Neural progenitor cell (in vitro differentiated cells): ENCODE measurements around the gene TUBA8. TPM values are rescaled to one million over a fixed set of nuclear protein-coding genes. Genes with fewer than 3 reads are reported as not detected.
"Not testable (repeated sequence)": the region's sequence is repeated elsewhere in the genome, so short reads cannot be mapped to it uniquely, and the experiment has no call there.

Experiments used
- DNase-seq: peaks from one replicate; pipeline ENCODE4 v3.0.0-alpha.2; 2016; ENCODE audit warnings: low spot score
- H2AFZ ChIP-seq: fragments of 200-600 bp; sonication (generic); replicated peaks from 2 replicates; pipeline ENCODE4 v1.6.1; 2016; ENCODE audit warnings: antibody characterized with exemption
- H3F3A ChIP-seq: fragments of 200-600 bp; sonication (generic); 2 replicates; pipeline ENCODE4 v1.6.1; 2016; ENCODE audit warnings: antibody characterized with exemption, low read depth
- H3K27ac ChIP-seq: fragments of 200-600 bp; sonication (generic); 2 replicates; pipeline ENCODE4 v1.5.1; 2016; ENCODE audit warnings: mild to moderate bottlenecking
- H3K27me3 ChIP-seq: fragments of 200-600 bp; sonication (generic); 2 replicates; pipeline ENCODE4 v1.6.1; 2016; ENCODE audit warnings: mild to moderate bottlenecking, moderate library complexity
- H3K36me3 ChIP-seq: fragments of 200-600 bp; sonication (generic); 2 replicates; pipeline ENCODE4 v1.5.1; 2016
- H3K4me1 ChIP-seq: fragments of 200-600 bp; sonication (generic); 2 replicates; pipeline ENCODE4 v1.6.1; 2016; ENCODE audit warnings: mixed run types
- H3K4me2 ChIP-seq: fragments of 200-600 bp; sonication (generic); 2 replicates; pipeline ENCODE4 v1.6.1; 2016
- H3K4me3 ChIP-seq: fragments of 200-600 bp; sonication (generic); 2 replicates; pipeline ENCODE4 v1.5.1; 2016
- H3K79me2 ChIP-seq: fragments of 200-600 bp; sonication (generic); 2 replicates; pipeline ENCODE4 v1.6.1; 2016; ENCODE audit warnings: low read depth
- H3K9ac ChIP-seq: fragments of 200-600 bp; sonication (generic); 2 replicates; pipeline ENCODE4 v1.6.1; 2016
- H3K9me3 ChIP-seq: fragments of 200-600 bp; sonication (generic); 2 replicates; pipeline ENCODE4 v1.5.1; 2016; ENCODE audit warnings: low read depth
- H4K20me1 ChIP-seq: fragments of 200-600 bp; sonication (generic); 2 replicates; pipeline ENCODE4 v1.6.1; 2016; ENCODE audit warnings: low read depth
- H3K27ac Mint-ChIP-seq: 3 replicates; pipeline ENCODE4 v1.8.0; 2021; ENCODE audit warnings: mixed read lengths
- H3K27me3 Mint-ChIP-seq: 2 replicates; pipeline ENCODE4 v1.8.0; 2022; ENCODE audit warnings: low read depth, mild to moderate bottlenecking, inconsistent platforms, moderate library complexity, mixed read lengths; ENCODE audit not compliant: insufficient read depth
- H3K36me3 Mint-ChIP-seq: 3 replicates; pipeline ENCODE4 v1.8.0; 2021; ENCODE audit warnings: mixed read lengths
- H3K4me1 Mint-ChIP-seq: 3 replicates; pipeline ENCODE4 v1.8.0; 2021; ENCODE audit warnings: mixed read lengths
- H3K4me3 Mint-ChIP-seq: 3 replicates; pipeline ENCODE4 v1.8.0; 2021; ENCODE audit warnings: mild to moderate bottlenecking, moderate library complexity, mixed read lengths
- H3K9me3 Mint-ChIP-seq: 3 replicates; pipeline ENCODE4 v1.8.0; 2020; ENCODE audit warnings: mixed read lengths
- EZH2 ChIP-seq: fragments of 200-600 bp; sonication (generic); IDR thresholded peaks from 2 replicates; pipeline ENCODE4 v1.6.1; 2017; ENCODE audit warnings: antibody characterized with exemption, mild to moderate bottlenecking, moderate library complexity
- EZH2phosphoT487 ChIP-seq: fragments of 200-600 bp; sonication (generic); IDR thresholded peaks from 2 replicates; pipeline ENCODE4 v1.6.1; 2017; ENCODE audit warnings: antibody characterized with exemption
- total RNA-seq: library from RNA; depleted of rRNA; stranded (reverse); fragments of >200 nt; gene quantifications from 2 replicates; pipeline ENCODE4 v1.2.3, GENCODE V29; 2015; ENCODE audit warnings: low replicate concordance
- TF ChIP-seq, protein P1 (sequence below): fragments of 200-600 bp; sonication (generic); IDR thresholded peaks from 2 replicates; pipeline ENCODE4 v1.5.1; 2017; ENCODE audit warnings: antibody characterized with exemption, mild to moderate bottlenecking

TUBA8 gene
- total RNA-seq, 1 donor from 2014 or later, result 0.39 TPM

DNA sequence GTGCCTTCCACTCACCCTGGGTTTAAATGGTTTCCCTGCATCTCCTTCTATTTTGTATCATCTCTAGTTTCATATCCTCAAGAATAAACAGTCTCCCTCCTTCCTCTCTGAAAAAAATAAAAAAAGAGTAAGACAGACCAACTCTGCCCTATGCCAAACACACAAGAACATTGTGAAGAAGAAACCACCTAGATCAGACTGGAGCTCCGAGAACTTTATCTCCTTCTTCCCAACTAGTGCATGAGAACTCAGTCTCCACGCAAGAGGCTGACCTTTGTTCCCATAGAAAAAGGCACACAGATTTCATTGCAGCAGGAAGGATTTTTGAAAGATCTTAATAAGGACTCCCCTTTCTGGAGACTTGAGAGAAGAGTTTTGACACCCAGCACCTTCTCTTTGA is 41.6 kb upstream of the TUBA8 start:
- H3F3A ChIP-seq, result no peaks in the 10 kb centered on the region
- H3K27ac Mint-ChIP-seq, result no peak overlapping the region
- no peaks in the 10 kb centered on the region for H3K36me3 ChIP-seq
- peaks cover 4% of the 10 kb centered on the region for H3K4me1 Mint-ChIP-seq
- H3K4me1 ChIP-seq, result no peaks in the 10 kb centered on the region
- H3K27ac ChIP-seq, result no peak overlapping the region
- no peak for DNase-seq
- peaks cover 14% of the 10 kb centered on the region for H3K27me3 Mint-ChIP-seq
- H3K36me3 Mint-ChIP-seq, result no peaks in the 10 kb centered on the region
- H3K27me3 ChIP-seq, result no peaks in the 10 kb centered on the region
- no peaks in the 10 kb centered on the region for H4K20me1 ChIP-seq
- H3K9me3 Mint-ChIP-seq, result no peaks in the 10 kb centered on the region
- no peak overlapping the region for H3K4me3 ChIP-seq
- no peak overlapping the region for H2AFZ ChIP-seq
- H3K9me3 ChIP-seq, result no peaks in the 10 kb centered on the region
- H3K4me3 Mint-ChIP-seq, result no peak overlapping the region
- no peak overlapping the region for H3K9ac ChIP-seq
- H3K79me2 ChIP-seq, result no peaks in the 10 kb centered on the region
- no peak overlapping the region for H3K4me2 ChIP-seq
- TF ChIP-seq EZH2phosphoT487, result no peak
- no peak for TF ChIP-seq EZH2
- TF ChIP-seq, protein P1, sequence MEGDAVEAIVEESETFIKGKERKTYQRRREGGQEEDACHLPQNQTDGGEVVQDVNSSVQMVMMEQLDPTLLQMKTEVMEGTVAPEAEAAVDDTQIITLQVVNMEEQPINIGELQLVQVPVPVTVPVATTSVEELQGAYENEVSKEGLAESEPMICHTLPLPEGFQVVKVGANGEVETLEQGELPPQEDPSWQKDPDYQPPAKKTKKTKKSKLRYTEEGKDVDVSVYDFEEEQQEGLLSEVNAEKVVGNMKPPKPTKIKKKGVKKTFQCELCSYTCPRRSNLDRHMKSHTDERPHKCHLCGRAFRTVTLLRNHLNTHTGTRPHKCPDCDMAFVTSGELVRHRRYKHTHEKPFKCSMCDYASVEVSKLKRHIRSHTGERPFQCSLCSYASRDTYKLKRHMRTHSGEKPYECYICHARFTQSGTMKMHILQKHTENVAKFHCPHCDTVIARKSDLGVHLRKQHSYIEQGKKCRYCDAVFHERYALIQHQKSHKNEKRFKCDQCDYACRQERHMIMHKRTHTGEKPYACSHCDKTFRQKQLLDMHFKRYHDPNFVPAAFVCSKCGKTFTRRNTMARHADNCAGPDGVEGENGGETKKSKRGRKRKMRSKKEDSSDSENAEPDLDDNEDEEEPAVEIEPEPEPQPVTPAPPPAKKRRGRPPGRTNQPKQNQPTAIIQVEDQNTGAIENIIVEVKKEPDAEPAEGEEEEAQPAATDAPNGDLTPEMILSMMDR, result no peak

DNA sequence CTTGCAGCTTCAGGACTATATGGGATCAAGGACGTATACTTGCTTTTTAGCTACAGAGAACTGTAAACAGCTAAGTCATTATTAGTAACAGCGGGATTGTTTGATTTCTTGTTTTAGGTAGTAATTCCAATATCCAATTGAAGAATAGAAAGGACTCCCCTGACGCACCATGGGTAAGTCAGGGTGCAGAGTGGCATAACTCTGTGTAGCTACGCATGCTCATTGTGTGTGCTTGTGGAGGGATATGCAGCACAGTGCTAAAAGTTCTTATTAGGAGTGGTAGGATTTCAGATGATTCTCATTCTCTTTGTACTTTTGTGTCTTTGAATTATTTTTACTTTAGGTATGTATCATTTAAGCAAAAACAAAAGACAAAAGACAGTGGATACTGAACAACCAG is 40.6 kb upstream of the TUBA8 start:
- H2AFZ ChIP-seq, result no peak overlapping the region
- no peaks in the 10 kb centered on the region for H3F3A ChIP-seq
- no peaks in the 10 kb centered on the region for H3K9me3 ChIP-seq
- Mint-ChIP-seq H3K36me3 (no peaks in the 10 kb centered on the region), H3K4me1 (peaks cover 4% of the 10 kb centered on the region), H3K27me3 (peaks cover 12% of the 10 kb centered on the region), H3K27ac (no peak overlapping the region), H3K9me3 (no peaks in the 10 kb centered on the region), H3K4me3 (no peak overlapping the region)
- H3K4me3 ChIP-seq, result no peak overlapping the region
- no peak overlapping the region for H3K4me2 ChIP-seq
- H3K79me2 ChIP-seq, result no peaks in the 10 kb centered on the region
- H3K9ac ChIP-seq, result no peak overlapping the region
- no peaks in the 10 kb centered on the region for H3K36me3 ChIP-seq
- H3K4me1 ChIP-seq, result no peaks in the 10 kb centered on the region
- H4K20me1 ChIP-seq, result no peaks in the 10 kb centered on the region
- TF ChIP-seq, protein P1, result no peak
- TF ChIP-seq EZH2phosphoT487 (no peak), EZH2 (no peak)
- no peak for DNase-seq
- no peaks in the 10 kb centered on the region for H3K27me3 ChIP-seq
- H3K27ac ChIP-seq, result no peak overlapping the region

DNA sequence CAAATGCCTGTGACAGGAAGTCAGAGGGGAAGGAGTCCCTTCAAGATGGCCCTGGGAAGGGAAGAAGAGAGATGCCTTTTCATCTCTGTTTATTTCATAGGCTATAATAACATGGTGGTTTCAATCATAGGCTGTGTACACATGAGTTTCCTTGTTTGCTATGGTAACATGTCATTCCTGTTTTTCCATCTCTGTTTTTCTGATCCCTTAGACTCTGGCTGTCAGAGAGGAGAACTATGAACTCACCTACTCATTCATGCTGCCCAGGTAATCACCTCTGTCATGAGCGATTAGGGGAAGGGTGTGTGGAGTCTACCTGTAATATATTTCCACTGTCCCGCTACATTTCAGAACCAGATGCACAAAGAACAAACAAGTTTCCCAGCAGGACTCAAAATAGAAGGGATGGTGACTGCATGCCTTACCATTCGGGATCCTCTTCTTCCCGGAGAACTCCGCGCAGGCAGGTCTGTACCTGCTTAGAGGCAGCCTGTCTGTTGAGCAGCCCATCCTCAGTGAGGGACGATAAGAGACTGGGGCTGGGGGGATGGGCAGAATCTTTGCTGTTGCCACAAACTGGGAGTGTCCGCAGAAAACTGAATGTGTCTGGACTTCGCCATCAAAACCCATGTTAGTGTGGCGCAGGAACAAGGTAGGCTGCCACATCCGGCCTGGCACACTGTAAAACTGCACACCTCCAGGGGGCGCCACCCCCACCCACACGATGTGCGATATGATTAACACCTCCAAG is 39.9 kb upstream of the TUBA8 start:
- Mint-ChIP-seq H3K27me3 (peaks cover 9% of the 10 kb centered on the region), H3K27ac (no peak overlapping the region), H3K36me3 (no peaks in the 10 kb centered on the region), H3K4me3 (no peak overlapping the region), H3K4me1 (peaks cover 4% of the 10 kb centered on the region), H3K9me3 (no peaks in the 10 kb centered on the region)
- no peak overlapping the region for H3K4me2 ChIP-seq
- no peaks in the 10 kb centered on the region for H4K20me1 ChIP-seq
- DNase-seq, result no peak
- H3K9me3 ChIP-seq, result no peaks in the 10 kb centered on the region
- H3K27ac ChIP-seq, result no peak overlapping the region
- no peaks in the 10 kb centered on the region for H3F3A ChIP-seq
- no peak overlapping the region for H3K4me3 ChIP-seq
- H3K9ac ChIP-seq, result no peak overlapping the region
- H3K36me3 ChIP-seq, result no peaks in the 10 kb centered on the region
- no peak overlapping the region for H2AFZ ChIP-seq
- no peaks in the 10 kb centered on the region for H3K27me3 ChIP-seq
- no peaks in the 10 kb centered on the region for H3K4me1 ChIP-seq
- TF ChIP-seq EZH2phosphoT487, result no peak
- TF ChIP-seq, protein P1, result peak; percentile 49
- no peaks in the 10 kb centered on the region for H3K79me2 ChIP-seq

DNA sequence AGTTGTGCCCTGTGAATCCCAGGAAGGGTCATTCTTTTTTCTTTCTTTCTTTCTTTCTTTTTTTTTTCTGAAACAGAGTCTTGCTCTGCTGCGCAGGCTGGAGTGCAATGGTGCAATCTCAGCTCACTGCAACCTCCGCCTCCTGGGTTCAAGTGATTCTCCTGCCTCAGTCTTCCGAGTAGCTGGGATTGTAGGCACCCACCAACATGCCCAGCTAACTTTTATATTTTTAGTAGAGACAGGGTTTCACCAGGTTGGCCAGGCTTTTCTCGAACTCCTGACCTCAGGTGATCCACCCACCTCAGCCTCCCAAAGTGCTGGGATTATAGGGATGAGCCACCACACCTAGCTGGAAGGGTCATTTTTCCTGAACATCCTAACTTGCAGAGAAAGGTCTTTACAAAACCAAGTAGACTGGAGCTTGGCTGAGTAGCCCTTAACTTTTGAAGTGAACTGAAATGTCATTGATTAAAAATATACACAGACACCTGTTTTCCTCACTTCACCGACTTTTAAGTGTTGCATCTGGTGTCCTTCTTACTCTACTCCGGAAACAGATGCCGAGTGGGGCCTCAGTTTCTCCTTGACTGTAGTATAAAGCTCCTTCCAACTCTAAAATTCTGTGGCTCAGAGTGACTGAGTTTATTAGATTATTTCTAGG is 39.2 kb upstream of the TUBA8 start:
- not testable (repeated sequence) for H3K36me3 Mint-ChIP-seq, H3K4me2 ChIP-seq, DNase-seq, H3K36me3 ChIP-seq, H3F3A ChIP-seq, H3K79me2 ChIP-seq, H3K4me3 ChIP-seq, H2AFZ ChIP-seq, H3K9me3 ChIP-seq, H3K4me1 ChIP-seq, H3K9ac ChIP-seq, H3K27ac Mint-ChIP-seq, H3K9me3 Mint-ChIP-seq, H3K27ac ChIP-seq, H4K20me1 ChIP-seq, H3K4me3 Mint-ChIP-seq, H3K27me3 Mint-ChIP-seq, H3K27me3 ChIP-seq, H3K4me1 Mint-ChIP-seq
